HG03432 (cell line): ENCODE results near the gene ENOSF1.
"Not testable (repeated sequence)": the region's sequence is repeated elsewhere in the genome, so short reads cannot be mapped to it uniquely, and the experiment has no call there.

ENCODE experiments used
- ATAC-seq: cut with Tn5 transposase; IDR thresholded peaks from one replicate; pipeline ENCODE4 v1.9.1; 2021; ENCODE audit warnings: mild to moderate bottlenecking, moderate library complexity; ENCODE audit not compliant: unreplicated experiment

Gene ENOSF1

GRCh38 chr18:712401-713134 is at the start of gene ENOSF1:
Gene ENOSF1, minus strand, starts transcription at chr18:712630. Its CDS starts 43 bp downstream, at chr18:712587.
- ATAC-seq: peak; percentile 89

GRCh38 chr18:759864-760263 is 47.4 kb upstream of the ENOSF1 start:
- ATAC-seq: not testable (repeated sequence)

GRCh38 chr18:755506-755905 is 43.1 kb upstream of the ENOSF1 start:
- ATAC-seq: no peak

- no peak for ATAC-seq
These were observed 42.2 kb upstream of the ENOSF1 start for GRCh38 chr18:754656-755055.

- ATAC-seq: no peak
These were observed 38.0 kb upstream of the ENOSF1 start for GRCh38 chr18:750456-750855.

- ATAC-seq: no peak
These were observed 32.6 kb upstream of the ENOSF1 start for GRCh38 chr18:744832-745597.

GRCh38 chr18:741931-742512 is 29.6 kb upstream of the ENOSF1 start:
- peak; percentile 80 for ATAC-seq

- ATAC-seq: no peak
These were observed 19.9 kb upstream of the ENOSF1 start for GRCh38 chr18:732371-732770.

- ATAC-seq: no peak
These were observed 18.8 kb upstream of the ENOSF1 start for GRCh38 chr18:731185-731584.

- no peak for ATAC-seq
These were observed 18.3 kb upstream of the ENOSF1 start for GRCh38 chr18:730692-731091.

- ATAC-seq: not testable (repeated sequence)
These were observed 17.7 kb upstream of the ENOSF1 start for GRCh38 chr18:730120-730519.

GRCh38 chr18:725646-726045 is 13.2 kb upstream of the ENOSF1 start:
- no peak for ATAC-seq

- ATAC-seq: no peak
These were observed 11.2 kb upstream of the ENOSF1 start for GRCh38 chr18:723541-724080.

GRCh38 chr18:717003-717402 is 4.6 kb upstream of the ENOSF1 start:
- no peak for ATAC-seq

GRCh38 chr18:715626-716025 is 3.2 kb upstream of the ENOSF1 start:
- no peak for ATAC-seq

- ATAC-seq: no peak
These were observed 683 bp upstream of the ENOSF1 start for GRCh38 chr18:713135-713490.

GRCh38 chr18:711657-712400 is 601 bp downstream of the ENOSF1 start:
- ATAC-seq: peak; percentile 55

GRCh38 chr18:711310-711656 is 1.1 kb downstream of the ENOSF1 start:
- ATAC-seq: peak; percentile 5

- ATAC-seq: no peak
These were observed 1.8 kb downstream of the ENOSF1 start for GRCh38 chr18:710418-711300.

GRCh38 chr18:709771-710170 is 2.7 kb downstream of the ENOSF1 start:
- ATAC-seq: no peak
